LNCAP (cell line): ENCODE data around the gene MYO18B.

Experiments
- CTCF ChIP-seq: fragments of 450-650 bp; IDR thresholded peaks from 2 replicates; pipeline ENCODE4 v1.5.1; 2017; ENCODE audit warnings: mild to moderate bottlenecking

MYO18B gene

GRCh38 chr22:25782831-25783230 lies 40.8 kb downstream of the MYO18B start:
- TF ChIP-seq CTCF, result no peak

GRCh38 chr22:25783856-25784255 lies 41.9 kb downstream of the MYO18B start:
- TF ChIP-seq CTCF, result no peak

GRCh38 chr22:25786165-25786564 lies 44.2 kb downstream of the MYO18B start:
- no peak for TF ChIP-seq CTCF

- TF ChIP-seq CTCF, result no peak
Observed at GRCh38 chr22:25791556-25791955, 49.6 kb downstream of the MYO18B start.

- TF ChIP-seq CTCF, result no peak
Observed at GRCh38 chr22:25795478-25795877, 53.5 kb downstream of the MYO18B start.

- TF ChIP-seq CTCF, result no peak
Observed at GRCh38 chr22:25797498-25798290, 55.7 kb downstream of the MYO18B start.

GRCh38 chr22:25800766-25801165 lies 58.8 kb downstream of the MYO18B start:
- no peak for TF ChIP-seq CTCF

- TF ChIP-seq CTCF, result no peak
Observed at GRCh38 chr22:25802018-25802417, 60.0 kb downstream of the MYO18B start.
